Measurements from ENCODE around the gene HECTD2. TPM values are rescaled to one million over a fixed set of nuclear protein-coding genes. Genes with fewer than 3 reads are reported as not detected.

HECTD2 gene
- total RNA-seq, 4 donors from 2014 or later, result 20.6 to 41.9 (median 25.8) TPM

DNA sequence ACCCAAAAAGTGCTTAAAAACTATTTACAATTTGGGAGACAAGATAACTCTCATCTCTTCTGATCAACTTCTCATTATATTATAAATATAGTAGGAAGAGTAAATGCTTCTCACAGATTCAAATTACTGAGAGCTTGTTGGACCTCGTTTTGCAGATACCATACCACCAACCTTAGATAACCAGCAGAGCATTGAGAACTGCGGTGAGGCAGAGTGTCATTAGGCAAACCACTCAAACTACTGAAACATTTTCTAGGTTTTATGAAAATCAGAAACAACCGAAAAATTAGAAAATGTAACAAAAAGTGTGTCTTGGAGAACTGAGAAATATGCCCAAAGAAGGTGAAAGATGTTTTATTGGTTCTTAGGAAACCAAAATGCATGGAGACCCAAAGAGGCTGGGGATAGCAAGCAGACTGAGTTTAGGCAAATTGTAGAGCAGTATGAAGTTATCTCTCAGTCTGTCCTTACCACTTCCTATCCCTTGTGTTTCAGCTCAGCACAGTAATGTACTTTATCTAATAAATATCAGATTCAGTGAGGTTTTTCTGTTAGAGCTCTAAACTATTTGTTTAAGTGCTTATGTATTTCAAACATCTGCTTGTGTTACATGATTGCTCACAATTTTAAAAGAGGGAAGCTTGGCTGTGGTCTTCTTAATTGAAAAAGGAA is 77.9 kb downstream of the HECTD2 start:
- ATAC-seq, result no peak
- Histone ChIP-seq H3K27me3 (no peaks in the 10 kb centered on the region), H3K27ac (no peak overlapping the region), H3K4me3 (no peak overlapping the region), H3K36me3 (peaks cover 0 to 43% of the 10 kb centered on the region in 2 donors), H3K9me3 (no peaks in the 10 kb centered on the region), H3K4me1 (no peaks in the 10 kb centered on the region)
- WGBS, 2 donors (ENCODE audit: low coverage in 1 of 2), result 91 to 94% methylated on average over 3 of the region's 3 CpGs
- TF ChIP-seq POLR2AphosphoS5 (IDR thresholded peaks at IDR 0.05) (no peak), EP300 (IDR thresholded peaks at IDR 0.05) (no peak), POLR2A (IDR thresholded peaks at IDR 0.05) (no peak), CTCF (IDR thresholded peaks at IDR 0.05) (no peak)

DNA sequence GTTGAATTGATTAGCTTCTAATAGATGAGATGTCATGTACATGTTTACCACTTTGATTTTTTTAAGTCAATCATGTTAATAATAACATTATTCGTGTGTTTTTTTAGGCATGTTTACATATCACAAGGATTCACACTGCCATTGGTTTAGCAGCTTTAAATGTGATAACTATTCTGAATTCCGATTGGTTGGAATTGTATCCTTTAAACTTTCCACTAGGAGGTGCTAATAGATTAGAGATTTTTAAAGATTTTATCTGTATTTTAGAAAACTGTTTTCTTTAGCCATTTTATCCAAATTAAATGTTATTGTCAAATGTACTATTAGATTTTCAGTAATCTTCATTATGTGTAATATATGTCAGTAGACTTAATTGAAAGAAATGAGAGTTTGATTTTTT is 83.2 kb downstream of the HECTD2 start:
- TF ChIP-seq EP300 (IDR thresholded peaks at IDR 0.05) (no peak), CTCF (IDR thresholded peaks at IDR 0.05) (peak; percentile 30 to 63 (median 58)), POLR2A (IDR thresholded peaks at IDR 0.05) (no peak)
- Histone ChIP-seq H3K4me1 (peaks cover 0 to 21% (median 3%) of the 10 kb centered on the region in 3 donors), H3K4me3 (no peak overlapping the region), H3K27ac (no peak overlapping the region), H3K27me3 (no peaks in the 10 kb centered on the region), H3K36me3 (peaks cover 0 to 5% of the 10 kb centered on the region in 2 donors), H3K9me3 (no peaks in the 10 kb centered on the region)
- WGBS, 2 donors (ENCODE audit: low coverage in 1 of 2), result 14 to 16% methylated on average over 2 of the region's 2 CpGs
- ATAC-seq, result no peak

DNA sequence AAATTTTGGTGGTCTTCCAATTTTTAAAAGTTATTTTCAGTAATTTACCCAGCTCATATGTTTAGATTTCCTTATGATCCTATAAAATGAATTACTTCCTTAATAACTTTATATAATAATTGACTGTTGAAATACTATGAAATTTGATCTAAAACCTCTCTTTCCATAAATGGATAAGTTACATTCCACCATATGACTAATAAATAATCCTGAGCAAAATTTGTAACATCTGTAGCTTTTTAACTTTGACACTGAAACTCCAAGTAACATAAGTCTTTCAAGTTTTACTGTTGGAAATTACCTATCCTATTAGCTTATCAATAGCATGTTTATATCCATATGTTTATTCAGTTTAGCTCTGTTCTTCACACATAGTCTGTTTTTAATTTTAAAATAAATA is 85.3 kb downstream of the HECTD2 start:
- no peak for ATAC-seq
- H3K4me3 ChIP-seq, result no peak overlapping the region
- H3K36me3 ChIP-seq, result peaks cover 0 to 17% of the 10 kb centered on the region in 2 donors
- no peaks in the 10 kb centered on the region for H3K9me3 ChIP-seq
- no peaks in the 10 kb centered on the region for H3K27me3 ChIP-seq
- H3K27ac ChIP-seq, result no peak overlapping the region
- TF ChIP-seq CTCF (IDR thresholded peaks at IDR 0.05) (no peak), POLR2AphosphoS5 (IDR thresholded peaks at IDR 0.05) (no peak), POLR2A (IDR thresholded peaks at IDR 0.05) (no peak), EP300 (IDR thresholded peaks at IDR 0.05) (no peak)
- H3K4me1 ChIP-seq, result peaks cover 0 to 24% (median 3%) of the 10 kb centered on the region in 3 donors

DNA sequence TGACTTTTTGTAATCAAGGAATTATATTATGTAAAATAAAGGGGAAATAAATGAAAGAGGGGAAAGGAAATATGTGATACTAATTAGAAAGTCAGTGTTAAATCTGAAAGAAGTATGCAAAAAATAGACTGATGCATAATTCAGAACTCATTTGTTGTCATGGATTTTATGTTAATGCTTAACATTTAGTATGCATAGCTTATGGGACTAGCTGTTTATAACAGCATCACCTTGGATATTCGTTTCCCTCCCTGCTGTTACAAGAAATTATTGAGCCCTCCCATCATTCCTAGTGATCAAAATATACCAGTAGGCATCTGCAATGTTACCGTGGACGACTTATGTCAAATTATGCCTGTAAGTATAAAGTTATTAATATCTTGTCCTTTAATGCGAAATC is 85.9 kb downstream of the HECTD2 start:
- no peak for ATAC-seq
- WGBS, 2 donors (ENCODE audit: low coverage in 1 of 2), result 68 to 75% methylated on average over 4 of the region's 4 CpGs
- Histone ChIP-seq H3K4me3 (no peak overlapping the region), H3K9me3 (no peaks in the 10 kb centered on the region), H3K27ac (no peak overlapping the region), H3K4me1 (peaks cover 0 to 24% (median 3%) of the 10 kb centered on the region in 3 donors), H3K27me3 (no peaks in the 10 kb centered on the region), H3K36me3 (peaks cover 0 to 17% of the 10 kb centered on the region in 2 donors)
- TF ChIP-seq POLR2AphosphoS5 (IDR thresholded peaks at IDR 0.05), result no peak
- TF ChIP-seq EP300 (IDR thresholded peaks at IDR 0.05), result no peak
- TF ChIP-seq POLR2A (IDR thresholded peaks at IDR 0.05), result no peak
- TF ChIP-seq CTCF (IDR thresholded peaks at IDR 0.05), result no peak
